ENCODE results near the gene CTRB1. TPM values are rescaled to one million over a fixed set of nuclear protein-coding genes. Genes with fewer than 3 reads are reported as not detected.

Gene CTRB1
- total and polyA plus RNA-seq, 2 of the 8 experiments (the other 6 are each of a cell fraction or from before 2014, with no cell fraction given), result not detected

DNA sequence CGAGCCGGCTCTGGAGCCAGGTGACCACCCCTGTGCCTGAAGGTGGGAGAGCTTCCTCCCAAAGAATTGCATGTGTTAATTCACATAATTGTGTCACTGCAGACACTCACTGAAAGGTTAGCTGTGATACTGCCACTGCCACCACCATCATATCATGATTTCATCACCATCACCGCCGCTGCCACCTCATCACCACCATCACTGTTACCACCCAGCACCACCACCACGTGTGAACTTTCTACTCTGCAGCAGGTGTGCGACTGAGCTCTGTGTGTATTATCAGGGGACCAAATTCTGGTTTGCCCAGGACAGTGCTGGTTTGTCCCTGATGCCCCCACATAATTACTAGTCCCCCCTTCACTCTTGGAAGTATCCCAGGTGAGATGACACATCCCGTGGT, 17.4 kb downstream of the CTRB1 start (continued):
- TF ChIP-seq, protein P1, sequence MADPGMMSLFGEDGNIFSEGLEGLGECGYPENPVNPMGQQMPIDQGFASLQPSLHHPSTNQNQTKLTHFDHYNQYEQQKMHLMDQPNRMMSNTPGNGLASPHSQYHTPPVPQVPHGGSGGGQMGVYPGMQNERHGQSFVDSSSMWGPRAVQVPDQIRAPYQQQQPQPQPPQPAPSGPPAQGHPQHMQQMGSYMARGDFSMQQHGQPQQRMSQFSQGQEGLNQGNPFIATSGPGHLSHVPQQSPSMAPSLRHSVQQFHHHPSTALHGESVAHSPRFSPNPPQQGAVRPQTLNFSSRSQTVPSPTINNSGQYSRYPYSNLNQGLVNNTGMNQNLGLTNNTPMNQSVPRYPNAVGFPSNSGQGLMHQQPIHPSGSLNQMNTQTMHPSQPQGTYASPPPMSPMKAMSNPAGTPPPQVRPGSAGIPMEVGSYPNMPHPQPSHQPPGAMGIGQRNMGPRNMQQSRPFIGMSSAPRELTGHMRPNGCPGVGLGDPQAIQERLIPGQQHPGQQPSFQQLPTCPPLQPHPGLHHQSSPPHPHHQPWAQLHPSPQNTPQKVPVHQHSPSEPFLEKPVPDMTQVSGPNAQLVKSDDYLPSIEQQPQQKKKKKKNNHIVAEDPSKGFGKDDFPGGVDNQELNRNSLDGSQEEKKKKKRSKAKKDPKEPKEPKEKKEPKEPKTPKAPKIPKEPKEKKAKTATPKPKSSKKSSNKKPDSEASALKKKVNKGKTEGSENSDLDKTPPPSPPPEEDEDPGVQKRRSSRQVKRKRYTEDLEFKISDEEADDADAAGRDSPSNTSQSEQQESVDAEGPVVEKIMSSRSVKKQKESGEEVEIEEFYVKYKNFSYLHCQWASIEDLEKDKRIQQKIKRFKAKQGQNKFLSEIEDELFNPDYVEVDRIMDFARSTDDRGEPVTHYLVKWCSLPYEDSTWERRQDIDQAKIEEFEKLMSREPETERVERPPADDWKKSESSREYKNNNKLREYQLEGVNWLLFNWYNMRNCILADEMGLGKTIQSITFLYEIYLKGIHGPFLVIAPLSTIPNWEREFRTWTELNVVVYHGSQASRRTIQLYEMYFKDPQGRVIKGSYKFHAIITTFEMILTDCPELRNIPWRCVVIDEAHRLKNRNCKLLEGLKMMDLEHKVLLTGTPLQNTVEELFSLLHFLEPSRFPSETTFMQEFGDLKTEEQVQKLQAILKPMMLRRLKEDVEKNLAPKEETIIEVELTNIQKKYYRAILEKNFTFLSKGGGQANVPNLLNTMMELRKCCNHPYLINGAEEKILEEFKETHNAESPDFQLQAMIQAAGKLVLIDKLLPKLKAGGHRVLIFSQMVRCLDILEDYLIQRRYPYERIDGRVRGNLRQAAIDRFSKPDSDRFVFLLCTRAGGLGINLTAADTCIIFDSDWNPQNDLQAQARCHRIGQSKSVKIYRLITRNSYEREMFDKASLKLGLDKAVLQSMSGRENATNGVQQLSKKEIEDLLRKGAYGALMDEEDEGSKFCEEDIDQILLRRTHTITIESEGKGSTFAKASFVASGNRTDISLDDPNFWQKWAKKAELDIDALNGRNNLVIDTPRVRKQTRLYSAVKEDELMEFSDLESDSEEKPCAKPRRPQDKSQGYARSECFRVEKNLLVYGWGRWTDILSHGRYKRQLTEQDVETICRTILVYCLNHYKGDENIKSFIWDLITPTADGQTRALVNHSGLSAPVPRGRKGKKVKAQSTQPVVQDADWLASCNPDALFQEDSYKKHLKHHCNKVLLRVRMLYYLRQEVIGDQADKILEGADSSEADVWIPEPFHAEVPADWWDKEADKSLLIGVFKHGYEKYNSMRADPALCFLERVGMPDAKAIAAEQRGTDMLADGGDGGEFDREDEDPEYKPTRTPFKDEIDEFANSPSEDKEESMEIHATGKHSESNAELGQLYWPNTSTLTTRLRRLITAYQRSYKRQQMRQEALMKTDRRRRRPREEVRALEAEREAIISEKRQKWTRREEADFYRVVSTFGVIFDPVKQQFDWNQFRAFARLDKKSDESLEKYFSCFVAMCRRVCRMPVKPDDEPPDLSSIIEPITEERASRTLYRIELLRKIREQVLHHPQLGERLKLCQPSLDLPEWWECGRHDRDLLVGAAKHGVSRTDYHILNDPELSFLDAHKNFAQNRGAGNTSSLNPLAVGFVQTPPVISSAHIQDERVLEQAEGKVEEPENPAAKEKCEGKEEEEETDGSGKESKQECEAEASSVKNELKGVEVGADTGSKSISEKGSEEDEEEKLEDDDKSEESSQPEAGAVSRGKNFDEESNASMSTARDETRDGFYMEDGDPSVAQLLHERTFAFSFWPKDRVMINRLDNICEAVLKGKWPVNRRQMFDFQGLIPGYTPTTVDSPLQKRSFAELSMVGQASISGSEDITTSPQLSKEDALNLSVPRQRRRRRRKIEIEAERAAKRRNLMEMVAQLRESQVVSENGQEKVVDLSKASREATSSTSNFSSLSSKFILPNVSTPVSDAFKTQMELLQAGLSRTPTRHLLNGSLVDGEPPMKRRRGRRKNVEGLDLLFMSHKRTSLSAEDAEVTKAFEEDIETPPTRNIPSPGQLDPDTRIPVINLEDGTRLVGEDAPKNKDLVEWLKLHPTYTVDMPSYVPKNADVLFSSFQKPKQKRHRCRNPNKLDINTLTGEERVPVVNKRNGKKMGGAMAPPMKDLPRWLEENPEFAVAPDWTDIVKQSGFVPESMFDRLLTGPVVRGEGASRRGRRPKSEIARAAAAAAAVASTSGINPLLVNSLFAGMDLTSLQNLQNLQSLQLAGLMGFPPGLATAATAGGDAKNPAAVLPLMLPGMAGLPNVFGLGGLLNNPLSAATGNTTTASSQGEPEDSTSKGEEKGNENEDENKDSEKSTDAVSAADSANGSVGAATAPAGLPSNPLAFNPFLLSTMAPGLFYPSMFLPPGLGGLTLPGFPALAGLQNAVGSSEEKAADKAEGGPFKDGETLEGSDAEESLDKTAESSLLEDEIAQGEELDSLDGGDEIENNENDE (IDR thresholded peaks at IDR 0.05; ENCODE audit: insufficient replicate concordance, low read length), result no peak
- TF ChIP-seq SIN3A (conservative IDR thresholded peaks at IDR 0.05 in 1 of 2, IDR thresholded peaks at IDR 0.05 in 1 of 2; ENCODE audit: low read depth in 1 of 2, low read length in 2 of 2) (no peak), SP4 (IDR thresholded peaks at IDR 0.05; ENCODE audit: low read length) (no peak)
